KMS-11 (cell line): ENCODE results near the gene SMC1B.
"Not testable (repeated sequence)": the region's sequence is repeated elsewhere in the genome, so short reads cannot be mapped to it uniquely, and the experiment has no call there.

Source experiments
- H2AFZ ChIP-seq: fragments of 200-600 bp; sonication (generic); 2 replicates; pipeline ENCODE4 v1.6.1; 2016; ENCODE audit warnings: antibody characterized with exemption, mixed run types, low read depth
- H3K27ac ChIP-seq: fragments of 200-600 bp; sonication (generic); 2 replicates; pipeline ENCODE4 v1.6.1; 2016; ENCODE audit warnings: mild to moderate bottlenecking, mixed run types
- H3K27me3 ChIP-seq: fragments of 200-600 bp; sonication (generic); 2 replicates; pipeline ENCODE4 v1.6.1; 2017; ENCODE audit warnings: mild to moderate bottlenecking, low read depth, mixed run types, moderate library complexity; ENCODE audit not compliant: insufficient read depth
- H3K36me3 ChIP-seq: fragments of 200-600 bp; sonication (generic); 2 replicates; pipeline ENCODE4 v1.6.1; 2017; ENCODE audit warnings: mild to moderate bottlenecking, mixed run types; ENCODE audit not compliant: insufficient read depth
- H3K4me1 ChIP-seq: fragments of 200-600 bp; sonication (generic); 2 replicates; pipeline ENCODE4 v1.6.1; 2016; ENCODE audit warnings: mild to moderate bottlenecking, low read depth, mixed run types; ENCODE audit not compliant: poor library complexity, severe bottlenecking
- H3K4me2 ChIP-seq: fragments of 200-600 bp; sonication (generic); 2 replicates; pipeline ENCODE4 v1.7.0; 2016; ENCODE audit warnings: mild to moderate bottlenecking, mixed run types
- H3K4me3 ChIP-seq: fragments of 200-600 bp; sonication (generic); IDR thresholded peaks from 2 replicates; pipeline ENCODE4 v1.6.1; 2017; ENCODE audit warnings: low read depth, low read length, mixed read lengths; ENCODE audit not compliant: insufficient read depth
- H3K79me2 ChIP-seq: fragments of 200-600 bp; sonication (generic); 2 replicates; pipeline ENCODE4 v1.6.1; 2016; ENCODE audit warnings: low read depth, mixed run types; ENCODE audit not compliant: insufficient read depth
- H3K9ac ChIP-seq: fragments of 200-600 bp; sonication (generic); 2 replicates; pipeline ENCODE4 v1.6.1; 2016; ENCODE audit warnings: mild to moderate bottlenecking, mixed run types
- H4K20me1 ChIP-seq: fragments of 200-600 bp; sonication (generic); 2 replicates; pipeline ENCODE4 v1.6.1; 2016; ENCODE audit warnings: mild to moderate bottlenecking, mixed run types; ENCODE audit not compliant: insufficient read depth
- TF ChIP-seq, protein P1 (sequence below): fragments of 200-600 bp; sonication (generic); conservative IDR thresholded peaks from 2 replicates; pipeline ENCODE4 v1.6.1; 2017; ENCODE audit warnings: low read depth, mild to moderate bottlenecking, antibody characterized with exemption, low read length, moderate library complexity, mixed read lengths

SMC1B gene

DNA sequence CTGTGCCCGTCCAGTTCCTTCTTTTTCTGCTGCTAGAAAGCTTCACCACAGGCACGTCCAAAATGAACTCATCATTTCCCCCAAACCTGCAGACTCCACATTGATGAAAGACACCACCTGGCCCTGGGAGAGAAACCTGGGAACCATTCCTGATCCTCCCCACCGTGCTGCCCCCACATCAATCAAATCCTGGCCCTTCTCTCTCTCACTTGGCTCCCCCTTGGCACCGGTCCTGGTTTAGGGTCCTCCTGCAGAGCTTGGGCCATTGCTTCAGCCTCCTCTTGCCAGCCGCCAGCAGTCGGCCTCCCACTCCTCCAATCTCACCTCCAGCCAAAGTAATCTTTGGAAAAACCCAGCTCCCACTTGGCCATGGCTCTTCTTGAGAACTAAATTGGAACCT, 38.6 kb upstream of the SMC1B start:
- Histone ChIP-seq H3K36me3 (no peaks in the 10 kb centered on the region), H4K20me1 (no peaks in the 10 kb centered on the region), H3K27ac (no peak overlapping the region), H3K27me3 (peaks cover 76% of the 10 kb centered on the region), H3K9ac (no peak overlapping the region), H2AFZ (no peak overlapping the region), H3K4me2 (no peak overlapping the region), H3K4me1 (no peaks in the 10 kb centered on the region), H3K4me3 (no peak overlapping the region), H3K79me2 (no peaks in the 10 kb centered on the region)
- TF ChIP-seq, protein P1, sequence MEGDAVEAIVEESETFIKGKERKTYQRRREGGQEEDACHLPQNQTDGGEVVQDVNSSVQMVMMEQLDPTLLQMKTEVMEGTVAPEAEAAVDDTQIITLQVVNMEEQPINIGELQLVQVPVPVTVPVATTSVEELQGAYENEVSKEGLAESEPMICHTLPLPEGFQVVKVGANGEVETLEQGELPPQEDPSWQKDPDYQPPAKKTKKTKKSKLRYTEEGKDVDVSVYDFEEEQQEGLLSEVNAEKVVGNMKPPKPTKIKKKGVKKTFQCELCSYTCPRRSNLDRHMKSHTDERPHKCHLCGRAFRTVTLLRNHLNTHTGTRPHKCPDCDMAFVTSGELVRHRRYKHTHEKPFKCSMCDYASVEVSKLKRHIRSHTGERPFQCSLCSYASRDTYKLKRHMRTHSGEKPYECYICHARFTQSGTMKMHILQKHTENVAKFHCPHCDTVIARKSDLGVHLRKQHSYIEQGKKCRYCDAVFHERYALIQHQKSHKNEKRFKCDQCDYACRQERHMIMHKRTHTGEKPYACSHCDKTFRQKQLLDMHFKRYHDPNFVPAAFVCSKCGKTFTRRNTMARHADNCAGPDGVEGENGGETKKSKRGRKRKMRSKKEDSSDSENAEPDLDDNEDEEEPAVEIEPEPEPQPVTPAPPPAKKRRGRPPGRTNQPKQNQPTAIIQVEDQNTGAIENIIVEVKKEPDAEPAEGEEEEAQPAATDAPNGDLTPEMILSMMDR = no peak

DNA sequence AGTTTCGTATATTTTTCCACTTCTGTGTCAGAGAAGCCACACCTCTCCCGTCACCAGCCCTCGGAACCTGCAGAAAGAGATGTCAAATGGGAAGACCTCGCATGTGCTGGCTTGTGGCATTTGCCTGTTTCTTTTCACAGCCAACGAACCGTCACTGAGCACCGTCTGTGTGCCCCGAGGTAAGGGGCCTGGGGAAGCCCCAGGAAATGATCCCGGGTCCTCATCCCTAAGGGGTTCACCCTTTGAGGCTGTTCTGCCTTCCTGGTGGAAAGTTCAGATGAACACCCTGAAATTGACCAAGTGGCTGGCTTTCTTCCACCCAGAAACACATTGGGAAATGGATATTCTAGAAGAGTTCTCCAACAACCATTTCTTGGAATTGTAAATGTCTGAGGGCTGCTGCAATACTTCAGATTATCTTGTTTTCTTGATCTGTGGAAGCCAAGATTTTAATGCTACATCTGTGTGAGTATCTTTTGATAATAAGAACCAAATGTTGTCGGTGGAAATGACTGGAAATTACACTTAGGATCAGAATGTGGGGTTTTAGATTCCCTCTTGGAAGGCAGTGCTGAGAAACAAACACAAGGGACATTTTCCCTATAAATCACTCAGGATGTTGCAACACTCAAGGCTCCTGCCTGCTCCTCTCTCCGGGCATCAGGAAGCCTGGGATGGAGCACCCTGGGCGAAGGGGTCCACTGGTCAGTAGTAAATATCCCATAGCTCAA, 37.7 kb upstream of the SMC1B start:
- H3K4me3 ChIP-seq = no peak overlapping the region
- H3K79me2 ChIP-seq = no peaks in the 10 kb centered on the region
- no peaks in the 10 kb centered on the region for H3K4me1 ChIP-seq
- TF ChIP-seq, protein P1 = no peak
- peaks cover 76% of the 10 kb centered on the region for H3K27me3 ChIP-seq
- H3K27ac ChIP-seq = no peak overlapping the region
- no peak overlapping the region for H3K9ac ChIP-seq
- no peaks in the 10 kb centered on the region for H3K36me3 ChIP-seq
- no peaks in the 10 kb centered on the region for H4K20me1 ChIP-seq
- no peak overlapping the region for H2AFZ ChIP-seq
- H3K4me2 ChIP-seq = no peak overlapping the region

DNA sequence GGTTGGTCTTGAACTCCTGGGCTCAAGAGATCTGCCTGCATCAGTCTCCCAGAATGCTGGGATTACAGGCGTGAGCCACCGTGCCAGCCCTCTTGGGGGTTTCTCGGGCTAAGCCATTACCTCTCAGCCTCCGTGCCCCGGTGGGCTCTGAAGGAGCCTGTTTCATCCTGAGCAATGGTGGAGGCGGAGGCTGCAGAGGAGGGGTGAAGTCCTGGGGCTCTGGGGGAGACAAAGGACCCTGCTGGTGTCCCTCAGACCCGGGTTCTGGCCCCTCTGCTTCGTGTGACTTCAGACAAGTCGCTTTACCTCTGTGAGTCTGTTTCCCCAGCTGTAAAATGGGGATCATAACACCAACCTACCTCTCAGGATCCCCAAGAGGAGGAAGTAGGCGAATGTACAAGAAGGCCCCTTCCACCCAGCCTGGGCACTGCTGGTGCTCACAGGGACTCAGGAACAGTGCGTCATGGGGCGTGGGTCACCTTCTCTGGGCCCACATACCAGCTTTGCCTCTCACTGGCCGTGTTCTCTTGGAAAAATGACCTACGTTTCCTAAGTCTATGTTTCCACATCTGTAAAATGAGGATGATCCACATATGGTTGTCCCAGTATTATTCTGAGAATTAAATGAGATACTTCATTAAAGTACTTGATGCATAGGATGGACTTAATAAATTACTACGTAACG, 36.8 kb upstream of the SMC1B start:
- Histone ChIP-seq H4K20me1 (no peaks in the 10 kb centered on the region), H3K79me2 (no peaks in the 10 kb centered on the region), H3K4me3 (no peak overlapping the region), H3K36me3 (no peaks in the 10 kb centered on the region), H3K4me2 (no peak overlapping the region), H3K9ac (no peak overlapping the region), H3K27me3 (peaks cover 75% of the 10 kb centered on the region), H3K27ac (no peak overlapping the region), H2AFZ (no peak overlapping the region), H3K4me1 (no peaks in the 10 kb centered on the region)
- TF ChIP-seq, protein P1 = no peak

DNA sequence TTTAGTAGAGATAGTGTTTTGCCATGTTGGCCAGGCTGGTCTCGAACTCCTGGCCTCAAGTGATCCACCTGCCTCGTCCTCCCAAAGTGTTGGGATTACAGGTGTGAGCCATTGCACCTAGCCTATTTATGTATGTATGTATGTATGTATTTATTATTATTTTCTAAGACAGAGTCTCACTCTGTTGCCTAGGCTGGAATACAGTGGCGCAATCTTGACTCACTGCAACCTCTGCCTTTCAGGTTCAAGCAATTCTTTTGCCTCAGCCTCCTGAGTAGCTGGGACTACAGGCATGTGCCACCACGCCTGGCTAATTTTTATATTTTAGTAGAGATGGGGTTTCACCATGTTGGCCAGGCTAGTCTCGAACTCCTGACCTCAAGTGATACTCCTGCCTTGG, 36.0 kb upstream of the SMC1B start:
- not testable (repeated sequence) for H3K27ac ChIP-seq, H3K36me3 ChIP-seq, H3K4me3 ChIP-seq, H3K4me2 ChIP-seq, H2AFZ ChIP-seq, H4K20me1 ChIP-seq, H3K4me1 ChIP-seq, H3K79me2 ChIP-seq, H3K9ac ChIP-seq
- peaks cover 78% of the 10 kb centered on the region for H3K27me3 ChIP-seq

DNA sequence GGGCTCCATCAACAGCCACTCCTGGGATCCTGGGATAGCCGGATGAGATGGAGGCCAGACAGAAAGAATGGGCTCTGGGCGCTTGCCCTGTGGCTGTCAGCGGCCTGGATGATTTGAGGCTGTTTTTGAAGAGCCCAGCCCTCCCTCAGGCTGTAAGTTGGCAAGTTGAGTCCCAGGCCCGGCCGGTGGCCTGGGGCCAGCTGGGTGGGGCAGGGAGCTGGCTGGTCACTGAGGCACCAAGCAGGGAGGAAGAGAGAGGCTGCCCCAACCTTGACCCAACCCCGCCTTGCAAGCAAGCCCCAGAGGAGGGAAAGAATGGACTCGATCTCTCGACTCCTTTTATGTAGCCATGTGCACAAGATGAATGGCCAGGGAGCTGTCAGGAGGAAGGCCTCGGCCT, 35.0 kb upstream of the SMC1B start:
- no peaks in the 10 kb centered on the region for H3K79me2 ChIP-seq
- H3K4me3 ChIP-seq = no peak overlapping the region
- peaks cover 72% of the 10 kb centered on the region for H3K27me3 ChIP-seq
- H3K27ac ChIP-seq = no peak overlapping the region
- TF ChIP-seq, protein P1 = no peak
- no peaks in the 10 kb centered on the region for H3K4me1 ChIP-seq
- no peak overlapping the region for H3K4me2 ChIP-seq
- no peak overlapping the region for H3K9ac ChIP-seq
- H3K36me3 ChIP-seq = no peaks in the 10 kb centered on the region
- H4K20me1 ChIP-seq = no peaks in the 10 kb centered on the region
- H2AFZ ChIP-seq = no peak overlapping the region

DNA sequence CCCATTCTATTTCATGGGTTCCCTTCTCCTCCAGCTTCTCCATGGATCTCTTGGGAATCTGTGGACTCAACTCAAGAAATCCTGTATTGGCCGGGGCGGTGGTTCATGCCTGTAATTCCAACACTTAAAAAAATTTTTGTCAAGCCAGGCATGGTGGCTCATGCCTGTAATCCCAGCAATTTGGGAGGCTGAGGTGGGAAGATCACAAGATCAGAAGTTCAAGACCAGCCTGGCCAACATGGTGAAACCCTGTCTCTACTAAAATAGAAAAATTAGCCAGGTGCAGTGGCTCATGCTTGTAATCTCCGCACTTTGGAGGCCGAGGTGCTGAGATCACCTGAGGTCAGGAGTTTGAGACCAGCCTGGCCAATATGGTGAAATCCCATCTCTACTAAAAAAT, 34.2 kb upstream of the SMC1B start:
- not testable (repeated sequence) for H3K36me3 ChIP-seq, H4K20me1 ChIP-seq, H3K9ac ChIP-seq, H2AFZ ChIP-seq, H3K79me2 ChIP-seq, H3K4me3 ChIP-seq, H3K27ac ChIP-seq, H3K4me1 ChIP-seq, H3K4me2 ChIP-seq
- peaks cover 73% of the 10 kb centered on the region for H3K27me3 ChIP-seq
